GM18873 (cell line): Measurements from ENCODE around the gene FA2H.
"Not testable (repeated sequence)": the region's sequence is repeated elsewhere in the genome, so short reads cannot be mapped to it uniquely, and the experiment has no call there.

Experiments used
- ATAC-seq: cut with Tn5 transposase; IDR thresholded peaks from one replicate; pipeline ENCODE4 v1.9.1; 2021; ENCODE audit warnings: mild to moderate bottlenecking, moderate library complexity, moderate number of reproducible peaks; ENCODE audit not compliant: unreplicated experiment, low FRiP score

Gene FA2H, protein sequence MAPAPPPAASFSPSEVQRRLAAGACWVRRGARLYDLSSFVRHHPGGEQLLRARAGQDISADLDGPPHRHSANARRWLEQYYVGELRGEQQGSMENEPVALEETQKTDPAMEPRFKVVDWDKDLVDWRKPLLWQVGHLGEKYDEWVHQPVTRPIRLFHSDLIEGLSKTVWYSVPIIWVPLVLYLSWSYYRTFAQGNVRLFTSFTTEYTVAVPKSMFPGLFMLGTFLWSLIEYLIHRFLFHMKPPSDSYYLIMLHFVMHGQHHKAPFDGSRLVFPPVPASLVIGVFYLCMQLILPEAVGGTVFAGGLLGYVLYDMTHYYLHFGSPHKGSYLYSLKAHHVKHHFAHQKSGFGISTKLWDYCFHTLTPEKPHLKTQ

DNA sequence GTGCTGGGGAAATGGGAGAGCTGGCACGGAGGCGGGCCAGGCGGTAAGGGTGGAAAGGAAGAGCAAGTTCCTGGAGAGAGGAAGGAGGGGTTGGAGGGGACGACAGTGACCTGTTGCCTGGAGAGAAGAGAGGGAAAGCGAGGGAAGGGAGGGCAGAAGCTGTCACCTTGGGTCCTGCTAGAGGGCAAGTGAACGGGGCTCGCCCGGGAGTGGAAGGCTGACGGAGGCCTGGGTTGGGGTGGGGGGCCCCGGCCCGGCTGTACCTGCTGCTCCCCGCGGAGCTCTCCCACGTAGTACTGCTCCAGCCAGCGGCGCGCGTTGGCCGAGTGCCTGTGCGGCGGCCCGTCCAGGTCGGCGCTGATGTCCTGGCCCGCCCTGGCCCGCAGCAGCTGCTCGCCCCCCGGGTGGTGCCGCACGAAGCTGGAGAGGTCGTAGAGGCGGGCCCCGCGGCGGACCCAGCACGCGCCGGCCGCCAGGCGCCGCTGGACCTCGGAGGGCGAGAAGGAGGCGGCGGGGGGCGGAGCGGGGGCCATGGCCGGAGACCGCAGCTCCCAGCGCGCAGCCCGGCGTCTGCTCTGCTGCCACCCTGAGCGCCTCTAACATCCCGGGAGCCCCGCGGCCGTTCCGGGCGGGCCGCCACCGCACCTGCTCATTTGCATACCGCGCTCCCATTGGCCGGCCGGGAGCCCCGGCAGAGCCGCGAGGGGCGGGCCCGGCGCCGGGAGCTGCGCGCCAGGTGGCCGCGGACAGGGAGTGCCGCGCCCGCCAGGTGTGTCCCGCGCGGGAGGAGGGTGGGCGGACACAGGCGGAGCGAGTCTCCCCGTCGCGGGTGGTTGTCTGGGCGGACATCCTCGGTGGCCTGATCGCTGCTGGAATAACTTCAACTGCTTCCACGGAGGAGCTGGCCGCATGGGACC lies at the start of gene FA2H:
FA2H (minus strand) TSS at position 598 of the 917 bp plus-strand sequence; CDS start at position 533, 65 bp downstream.
- peak; percentile 64 for ATAC-seq

DNA sequence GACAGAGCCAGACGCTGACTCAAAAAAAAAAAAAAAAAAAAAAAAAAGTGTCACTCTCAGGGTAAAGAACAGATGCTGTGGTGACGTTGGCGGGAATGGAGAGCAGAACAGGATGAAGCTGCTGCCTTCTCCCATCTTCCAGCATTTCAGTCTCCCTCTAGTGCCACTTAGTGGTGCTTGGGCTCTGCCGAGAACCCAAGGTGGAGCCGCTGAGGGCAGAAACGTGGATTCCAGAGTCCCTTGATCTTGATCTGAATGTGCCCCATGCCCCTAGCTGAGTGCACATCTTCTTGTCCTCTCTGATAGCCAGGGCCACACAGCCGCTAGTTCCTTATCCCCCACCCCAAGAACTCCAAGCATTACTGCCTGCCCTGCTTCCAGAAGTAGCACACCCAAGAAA lies 43.2 kb upstream of the FA2H start:
- no peak for ATAC-seq

DNA sequence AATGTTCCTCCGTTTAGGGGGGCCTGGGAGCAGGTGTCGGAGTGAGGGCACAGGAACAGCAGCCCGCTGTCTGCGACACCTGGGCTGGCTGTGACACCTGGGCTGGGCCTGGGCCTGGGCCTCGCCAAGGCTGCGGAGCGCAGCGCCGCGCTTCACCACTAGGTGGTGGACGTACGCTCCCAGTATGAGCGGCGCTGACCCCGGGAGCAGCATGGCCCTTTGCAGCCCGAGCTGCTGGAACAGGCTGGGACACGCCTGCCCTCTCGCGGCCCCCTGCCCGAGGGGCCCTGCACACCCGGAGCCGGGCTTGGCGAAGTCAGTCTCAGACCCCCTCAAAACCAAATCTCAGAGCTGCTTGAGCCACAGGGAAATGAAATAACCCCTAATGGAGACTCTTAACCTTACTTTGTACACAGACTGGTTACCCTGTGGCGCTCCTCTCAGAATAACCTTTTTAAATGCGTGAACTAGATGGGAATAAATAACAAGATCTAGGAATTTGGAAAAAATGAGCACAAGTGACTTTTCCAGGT lies 38.6 kb upstream of the FA2H start:
- peak; percentile 75 for ATAC-seq

DNA sequence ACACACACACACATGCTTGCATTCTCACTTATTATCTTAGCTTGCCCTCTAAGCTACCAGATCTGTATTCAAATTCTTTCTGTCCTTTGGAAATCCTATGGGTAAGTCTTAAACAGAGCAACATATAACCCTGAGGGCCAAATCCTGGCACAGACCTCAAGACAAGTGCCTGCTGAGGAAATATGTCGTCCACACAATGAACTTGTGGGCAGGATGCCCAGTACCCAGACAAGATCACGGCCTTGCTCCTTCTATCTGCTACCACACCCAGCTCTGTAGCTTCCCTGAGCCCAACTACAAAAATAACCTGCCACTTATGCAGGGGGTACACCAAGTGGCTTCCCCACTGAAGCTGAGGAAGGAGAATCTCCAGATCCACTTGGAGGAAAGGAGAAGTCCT lies 37.3 kb upstream of the FA2H start:
- no peak for ATAC-seq

DNA sequence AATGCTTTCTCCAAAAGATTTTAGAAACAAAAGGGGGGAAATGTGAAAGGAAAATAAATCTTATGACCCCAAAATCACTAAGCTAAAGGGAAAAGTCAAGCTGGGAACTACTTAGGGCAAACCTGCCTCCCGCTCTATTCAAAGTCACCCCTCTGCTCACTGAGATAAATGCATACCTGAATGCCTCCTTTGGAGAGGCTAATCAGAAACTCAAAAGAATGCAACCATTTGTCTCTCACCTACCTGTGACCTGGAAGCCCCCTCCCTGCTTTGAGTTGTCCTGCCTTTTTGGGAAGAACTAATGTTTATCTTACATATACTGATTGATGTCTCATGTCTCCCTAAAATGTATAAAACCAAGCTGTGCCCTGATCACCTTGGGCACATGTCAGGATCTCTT lies 36.6 kb upstream of the FA2H start:
- not testable (repeated sequence) for ATAC-seq

DNA sequence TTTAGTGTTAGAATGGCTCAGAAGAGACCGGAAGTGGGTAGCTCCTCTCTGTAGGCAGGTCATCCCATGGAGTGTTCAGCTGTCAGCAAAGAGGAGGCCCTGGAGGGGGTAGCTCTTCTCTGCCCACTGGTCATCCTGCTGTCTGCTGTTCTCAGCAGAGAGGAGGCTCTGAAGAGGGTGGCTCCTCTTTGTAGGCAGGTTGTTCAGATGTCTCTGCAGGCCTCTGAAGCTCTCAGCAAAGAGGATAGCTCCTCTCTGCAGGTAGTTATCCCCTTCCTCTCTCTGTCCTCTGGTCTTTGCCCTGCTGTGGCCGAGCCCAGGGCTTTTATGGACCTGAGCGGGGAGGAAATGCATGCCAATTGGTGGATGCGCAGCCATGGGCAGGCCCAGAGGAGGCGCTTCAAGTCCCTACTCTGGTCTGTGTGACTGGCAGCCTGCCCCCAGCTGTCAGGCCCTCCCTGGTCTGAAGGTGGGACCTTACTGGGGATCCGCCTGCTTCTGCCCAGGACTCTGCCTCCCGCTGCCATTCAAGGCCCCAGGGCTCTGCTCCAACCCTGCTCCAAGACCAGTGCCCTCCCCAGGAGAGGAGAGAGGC lies 32.5 kb upstream of the FA2H start:
- ATAC-seq: no peak

DNA sequence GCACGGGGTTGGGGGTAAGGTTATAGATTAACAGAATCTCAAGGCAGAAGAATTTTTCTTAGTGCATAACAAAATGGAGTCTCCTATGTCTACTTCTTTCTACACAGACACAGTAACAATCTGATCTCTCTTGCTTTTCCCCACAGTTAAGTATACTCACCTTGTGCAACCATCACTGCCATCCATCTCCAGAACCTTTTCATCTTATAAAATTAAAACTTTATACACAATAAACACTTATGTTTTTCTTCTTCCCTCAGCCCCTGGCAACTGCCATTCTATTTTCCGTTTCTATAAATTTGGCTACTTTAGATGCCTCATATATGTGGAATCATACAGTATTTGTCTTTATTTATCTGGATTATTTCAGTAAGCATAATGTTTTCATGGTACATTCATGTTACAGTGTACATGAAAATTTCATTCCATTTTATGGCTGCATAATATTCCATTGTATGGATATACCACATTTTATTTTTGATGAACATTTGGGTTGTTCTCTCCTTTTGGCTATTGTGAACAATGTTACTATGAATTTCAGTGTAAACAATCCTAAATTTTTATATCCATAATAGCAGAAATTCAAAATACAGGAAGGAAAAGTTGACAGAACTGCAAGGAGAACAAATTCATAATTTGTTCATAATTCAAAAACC lies 25.7 kb upstream of the FA2H start:
- ATAC-seq: no peak

DNA sequence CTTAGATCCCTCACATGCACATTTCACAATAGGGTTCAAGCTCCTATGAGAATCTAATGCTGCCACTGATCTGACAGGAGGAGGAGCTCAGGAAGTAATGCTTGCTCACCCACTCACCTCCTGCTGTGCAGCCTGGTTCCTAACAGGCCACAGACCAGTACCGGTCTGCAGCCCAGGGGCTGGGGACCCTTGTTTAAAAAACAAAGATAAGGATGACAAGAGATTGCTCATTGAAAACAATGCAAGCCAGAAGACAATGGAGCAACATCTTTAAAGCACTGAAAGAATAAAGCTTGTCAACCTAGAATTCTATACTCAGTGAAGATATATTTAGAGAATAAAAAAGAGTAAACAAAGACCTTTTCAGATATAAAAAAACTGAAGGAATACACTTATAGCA lies 22.8 kb upstream of the FA2H start:
- ATAC-seq: no peak

DNA sequence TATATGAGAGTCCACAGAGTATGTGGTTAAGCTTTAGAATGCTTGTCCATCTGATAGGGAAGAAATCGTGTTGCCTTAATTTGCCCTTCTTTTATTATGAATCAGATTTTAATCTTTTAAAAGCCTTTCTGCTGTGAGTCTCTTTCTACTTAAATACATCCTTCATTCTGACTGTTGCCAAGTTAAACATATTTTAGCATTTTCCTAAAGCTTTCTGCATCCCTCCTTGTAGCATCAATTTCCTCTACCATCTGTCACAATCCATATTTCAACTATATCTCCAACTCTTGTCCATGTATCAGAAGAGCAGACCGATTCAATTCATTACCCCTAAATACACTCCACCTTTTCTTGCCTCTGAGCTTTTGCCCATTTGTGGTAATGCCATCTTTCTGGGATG lies 20.5 kb upstream of the FA2H start:
- no peak for ATAC-seq

DNA sequence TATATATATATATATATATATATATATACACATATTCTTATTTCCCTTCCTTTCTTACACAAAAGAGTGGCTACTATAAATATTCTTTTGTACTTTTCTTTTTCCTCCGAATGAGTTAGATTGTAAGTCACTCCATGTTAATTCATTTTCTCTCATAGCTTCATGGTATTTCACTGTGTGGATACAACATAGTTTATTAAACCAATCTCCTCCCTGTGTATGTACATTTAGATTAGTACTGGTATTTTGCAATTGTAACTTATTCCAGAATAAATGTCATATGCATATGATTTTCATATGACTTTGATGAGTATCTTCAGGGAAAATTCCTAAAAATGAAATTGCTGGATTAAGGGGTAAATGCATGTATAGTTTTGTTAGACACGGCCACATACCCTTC lies 20.0 kb upstream of the FA2H start:
- no peak for ATAC-seq

DNA sequence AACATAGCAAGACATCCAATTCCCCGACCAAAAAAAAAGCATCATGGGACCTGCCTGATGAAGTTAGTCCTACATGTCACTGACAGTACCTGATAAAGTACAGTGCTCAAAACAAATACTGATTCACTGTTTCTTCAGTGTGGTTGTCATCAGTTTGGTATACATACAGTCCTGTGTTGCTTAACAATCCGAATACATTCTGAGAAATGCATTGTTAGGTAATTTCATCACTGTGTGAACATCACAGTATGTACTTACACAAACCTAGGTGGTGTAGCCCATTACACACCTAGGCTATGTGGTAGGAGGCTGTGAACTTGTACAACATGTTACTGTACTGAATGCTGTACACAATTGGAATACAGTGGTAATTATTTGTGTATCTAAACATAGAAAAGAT lies 19.0 kb upstream of the FA2H start:
- ATAC-seq: no peak

DNA sequence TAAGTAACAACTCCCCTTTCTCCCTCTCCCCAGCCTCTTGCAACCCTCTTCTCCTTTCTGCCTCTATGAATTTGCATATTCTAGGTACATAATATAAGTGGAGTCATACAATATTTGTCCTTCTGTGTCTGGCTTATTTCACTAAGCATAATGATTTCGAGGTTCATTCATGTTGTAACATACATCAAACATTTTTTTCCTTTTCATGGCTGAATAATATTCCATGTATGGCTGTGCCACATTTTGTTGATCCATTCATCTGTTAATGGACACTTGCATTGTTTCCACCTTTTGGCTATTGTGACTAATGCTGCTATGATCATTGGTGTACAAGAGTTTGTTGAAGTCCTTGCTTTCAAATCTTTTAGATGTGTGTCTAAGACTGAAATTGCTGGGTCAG lies 17.6 kb upstream of the FA2H start:
- no peak for ATAC-seq

DNA sequence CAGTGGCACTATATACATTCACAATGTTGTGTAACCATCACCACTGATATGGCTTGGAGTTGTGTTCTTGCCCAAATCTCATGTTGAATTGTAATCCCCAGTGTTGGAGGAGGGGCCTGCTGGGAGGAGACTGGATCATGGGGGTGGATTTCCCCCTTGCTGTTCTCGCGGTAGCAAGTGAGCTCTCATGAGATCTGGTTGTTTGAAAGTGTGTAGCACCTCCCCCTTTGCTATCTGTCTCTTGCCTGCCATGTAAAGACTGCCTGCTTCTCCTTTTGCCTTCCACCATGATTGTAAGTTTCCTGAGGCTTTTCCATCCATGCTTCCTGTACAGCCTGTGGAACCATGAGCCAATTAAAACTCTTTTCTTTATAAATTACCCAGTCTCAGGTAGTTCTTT lies 17.1 kb upstream of the FA2H start:
- ATAC-seq: not testable (repeated sequence)

DNA sequence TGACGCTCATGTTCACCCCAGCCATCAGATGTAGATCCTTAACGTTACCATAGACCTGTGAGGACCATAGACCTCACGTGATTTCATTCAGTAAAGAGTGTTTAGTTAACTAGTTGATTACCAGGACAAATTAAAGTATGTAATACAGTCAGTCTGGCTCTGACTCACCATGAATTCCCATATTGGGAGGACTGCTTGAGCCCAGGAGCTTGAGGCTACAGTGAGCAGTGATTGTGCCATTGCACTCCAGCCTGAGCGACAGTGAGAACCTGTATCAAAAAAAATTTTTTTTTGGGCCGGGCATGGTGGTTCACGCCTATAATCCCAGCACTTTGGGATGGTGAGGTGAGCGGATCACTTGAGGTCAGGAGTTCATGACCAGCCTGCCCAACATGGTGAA lies 13.5 kb upstream of the FA2H start:
- no peak for ATAC-seq

DNA sequence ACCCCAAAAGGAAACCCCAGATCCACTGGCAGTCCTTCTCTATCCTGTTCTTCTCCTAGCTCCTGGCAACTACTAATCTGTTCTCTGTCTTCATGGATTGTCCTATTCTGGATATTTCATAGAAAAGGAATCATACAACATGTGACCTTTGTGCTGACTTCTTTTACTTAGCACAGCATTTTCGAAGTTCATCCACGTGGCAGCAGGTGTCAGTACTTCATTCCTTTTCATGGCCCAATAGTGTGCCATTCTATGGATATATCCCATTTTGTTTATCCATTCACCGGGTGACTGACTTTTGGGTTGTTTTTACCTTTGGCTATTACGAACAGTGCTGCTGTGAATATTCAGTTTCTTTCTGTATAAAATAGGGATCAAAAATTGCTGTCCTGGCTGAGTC lies 10.4 kb upstream of the FA2H start:
- no peak for ATAC-seq

DNA sequence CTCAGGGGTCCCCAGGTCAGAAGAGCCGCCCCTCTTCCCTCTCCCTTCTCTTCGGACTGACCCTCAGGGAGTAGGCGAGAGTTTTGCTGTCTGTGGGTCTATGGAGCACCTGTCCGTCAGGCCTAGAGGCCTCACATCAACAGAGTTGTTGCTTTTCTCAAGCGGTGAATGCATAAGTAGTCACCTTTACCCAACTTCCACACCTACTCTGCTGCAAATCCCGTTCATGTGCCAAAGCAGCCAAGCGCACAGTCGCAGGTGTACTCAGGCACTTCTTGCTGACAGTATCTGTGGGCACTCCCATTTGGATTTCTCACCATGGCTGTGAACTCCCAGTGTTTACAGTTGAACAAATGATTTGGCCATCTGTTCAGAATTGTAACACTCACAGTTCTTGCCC lies 4.0 kb upstream of the FA2H start:
- ATAC-seq: no peak

DNA sequence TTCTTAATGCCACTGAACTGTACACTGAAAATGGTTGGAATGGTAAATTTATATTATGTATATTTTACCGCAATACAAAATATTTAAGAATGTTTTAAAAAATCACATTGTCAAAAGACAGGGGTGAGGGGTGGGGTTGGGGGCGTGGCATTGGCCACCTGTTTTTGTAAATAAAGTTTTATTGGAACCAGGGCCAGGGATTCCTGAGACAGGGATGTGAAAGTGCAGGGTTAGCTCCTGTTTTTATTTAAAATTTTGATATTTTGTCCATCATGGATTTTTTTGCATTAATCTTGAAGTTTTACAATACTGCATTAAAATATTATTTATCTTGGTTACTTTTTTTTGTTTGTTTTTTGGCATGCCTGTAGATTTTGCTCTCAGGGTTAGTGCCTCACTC lies 2.3 kb upstream of the FA2H start:
- no peak for ATAC-seq

DNA sequence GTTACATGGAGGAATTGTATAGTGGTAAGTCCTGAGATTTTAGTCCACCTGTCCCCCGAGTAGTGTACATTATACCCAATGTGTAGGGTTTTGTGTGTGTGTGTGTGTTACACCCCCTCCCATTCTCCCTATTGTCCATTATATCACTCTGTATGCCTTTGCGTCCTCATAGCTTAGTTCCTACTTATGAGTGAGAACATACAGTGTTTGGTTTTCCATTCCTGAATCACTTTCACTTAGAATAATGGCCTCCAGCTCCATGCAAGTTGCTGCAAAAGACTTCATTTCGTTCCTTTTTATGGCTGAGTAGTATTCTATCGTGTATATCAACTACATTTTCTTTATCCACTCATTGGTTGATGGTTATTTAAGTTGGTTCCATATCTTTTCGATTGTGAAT lies 635 bp upstream of the FA2H start:
- ATAC-seq: no peak

DNA sequence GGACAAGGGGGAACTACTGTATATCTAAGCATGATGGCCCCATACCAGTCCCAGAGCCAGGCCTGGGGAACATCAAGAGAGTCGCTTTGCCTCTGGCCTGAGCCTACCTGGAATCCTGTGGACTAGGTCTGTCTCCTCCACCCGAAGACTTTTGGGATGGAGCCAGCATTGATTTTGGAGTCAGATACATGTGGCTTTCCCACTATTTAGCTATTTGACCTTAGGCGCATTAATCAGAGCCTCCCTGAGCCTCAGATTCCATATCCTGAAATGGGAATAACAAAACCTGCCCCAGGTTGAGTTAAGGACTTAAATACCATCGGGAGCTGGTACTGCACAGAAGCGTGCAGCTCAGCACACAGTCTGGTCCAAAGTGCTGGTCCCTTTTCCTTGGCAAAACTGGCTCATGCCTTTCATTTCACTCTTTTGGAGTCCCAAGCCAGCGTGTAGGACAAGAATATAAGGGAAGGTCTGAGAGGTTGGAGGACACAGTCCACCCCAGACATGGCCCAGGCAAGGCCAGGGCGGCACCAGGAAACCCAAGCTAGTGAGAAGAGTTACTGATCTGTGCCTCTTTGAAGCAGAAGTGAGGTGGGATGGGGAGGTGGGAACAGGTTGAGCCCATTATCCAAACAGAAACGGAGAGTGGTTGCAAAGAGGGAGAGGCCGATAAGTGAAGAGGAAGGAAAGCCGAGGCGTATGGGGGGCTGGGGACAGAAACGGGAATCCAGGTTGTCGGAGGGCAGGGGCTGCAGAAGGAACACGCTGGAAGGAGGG lies 986 bp downstream of the FA2H start:
- no peak for ATAC-seq
